OCI-LY7 (cell line): ENCODE results near the gene CDC25A. TPM values are rescaled to one million over a fixed set of nuclear protein-coding genes. Genes with fewer than 3 reads are reported as not detected.

Experiments
- BruUV-seq: library from RNA; stranded (reverse); fragments of 400-500 nt; replicated peaks from 2 replicates; lab custom pipeline; 2021; lab: Mats Ljungman, UMichigan
- CTCF ChIA-PET: fragments of 300-600 bp; sonication (Branson Sonifier 250); formaldehyde crosslinking; loops from one replicate; lab custom pipeline; 2022; ENCODE audit warnings: antibody characterized with exemption; ENCODE audit not compliant: unreplicated experiment; lab: Charles Lee
- POLR2A ChIA-PET: fragments of 300-600 bp; sonication (Branson Sonifier 250); formaldehyde crosslinking; loops from one replicate; lab custom pipeline; 2022; ENCODE audit warnings: antibody characterized with exemption; lab: Charles Lee
- DNase-seq: peaks from one replicate; pipeline ENCODE4 v3.0.0-alpha.2; 2015; ENCODE audit warnings: low spot score
- H2AFZ ChIP-seq: fragments of 200-600 bp; sonication (generic), shearing (Covaris generic); 2 replicates; pipeline ENCODE4 v1.6.1; 2014; ENCODE audit warnings: mild to moderate bottlenecking, antibody characterized with exemption, low read length, moderate library complexity
- H3K27ac ChIP-seq: fragments of 200-600 bp; sonication (generic); 2 replicates; pipeline ENCODE4 v1.5.1; 2014; ENCODE audit warnings: mixed run types, low read depth, mild to moderate bottlenecking, moderate library complexity, low read length, inconsistent platforms; ENCODE audit not compliant: poor library complexity, severe bottlenecking
- H3K36me3 ChIP-seq: fragments of 200-600 bp; sonication (generic); 2 replicates; pipeline ENCODE4 v1.6.1; 2014; ENCODE audit warnings: mild to moderate bottlenecking, antibody characterized with exemption, low read length, moderate library complexity, mixed read lengths; ENCODE audit not compliant: insufficient read depth
- H3K4me1 ChIP-seq: fragments of 200-600 bp; sonication (generic); 2 replicates; pipeline ENCODE4 v1.5.1; 2014; ENCODE audit warnings: mild to moderate bottlenecking, low read length; ENCODE audit not compliant: insufficient read depth, poor library complexity, severe bottlenecking
- H3K4me2 ChIP-seq: fragments of 200-600 bp; sonication (generic); 2 replicates; pipeline ENCODE4 v1.6.1; 2014; ENCODE audit warnings: mild to moderate bottlenecking, low read length
- H3K4me3 ChIP-seq: fragments of 200-600 bp; sonication (generic); 2 replicates; pipeline ENCODE4 v1.5.1; 2014; ENCODE audit warnings: mild to moderate bottlenecking, low read depth, low read length; ENCODE audit not compliant: poor library complexity, severe bottlenecking
- H3K79me2 ChIP-seq: fragments of 200-600 bp; sonication (generic); 2 replicates; pipeline ENCODE4 v1.6.1; 2016; ENCODE audit warnings: low read depth, mild to moderate bottlenecking, low read length, moderate library complexity, mixed read lengths; ENCODE audit not compliant: insufficient read depth
- H3K9me2 ChIP-seq: fragments of 200-600 bp; sonication (generic); 2 replicates; pipeline ENCODE4 v1.6.1; 2016; ENCODE audit warnings: mild to moderate bottlenecking, low read length, mixed read lengths; ENCODE audit not compliant: insufficient read depth
- H3K9me3 ChIP-seq: fragments of 200-600 bp; sonication (generic); 2 replicates; pipeline ENCODE4 v1.6.1; 2014; ENCODE audit warnings: mild to moderate bottlenecking, mixed run types, low read length, mixed read lengths
- H4K20me1 ChIP-seq: fragments of 200-600 bp; sonication (generic); 2 replicates; pipeline ENCODE4 v1.6.1; 2014; ENCODE audit warnings: mild to moderate bottlenecking, antibody characterized with exemption, low read length, moderate library complexity, mixed read lengths; ENCODE audit not compliant: insufficient read depth
- EZH2phosphoT487 ChIP-seq: fragments of 200-600 bp; sonication (generic); IDR thresholded peaks from 2 replicates; pipeline ENCODE4 v1.6.1; 2018; ENCODE audit warnings: low read depth, borderline replicate concordance, mild to moderate bottlenecking, mixed run types, antibody characterized with exemption, low read length, moderate library complexity, mixed read lengths
- intact Hi-C: fragments of 100-400 bp; cut with micrococcal nuclease; formaldehyde crosslinking; loops from one replicate; pipeline ENCODE4 v1.10.0; 2022; ENCODE audit not compliant: unreplicated experiment
- microRNA-seq: library from miRNA; unstranded; fragments of <30 nt; microRNA quantifications from one replicate; pipeline ENCODE4 v1.2.0, GENCODE V29; 2022; ENCODE audit warnings: borderline replicate concordance
- small RNA-seq: library from RNA; depleted of rRNA; stranded (forward); fragments of <200 nt; gene quantifications from one replicate; pipeline ENCODE3, GENCODE V24; 2014
- total RNA-seq, 2 experiments: library from RNA; depleted of rRNA in 1 of 2; stranded (reverse); fragments of >200 nt in 1 of 2; shearing (Covaris generic) in 1 of 2; gene quantifications; 2 replicates each; pipeline ENCODE4 v1.2.3, GENCODE V29; 2014 to 2022
- TF ChIP-seq, protein P1 (sequence below): fragments of 200-600 bp; sonication (generic); conservative IDR thresholded peaks from 2 replicates; pipeline ENCODE4 v1.5.1; 2014; ENCODE audit warnings: mild to moderate bottlenecking, antibody characterized with exemption, low read length, moderate library complexity, mixed read lengths

CDC25A gene
- total RNA-seq, 2 experiments from 2014 or later: 75.4 to 83.4 TPM

- Histone ChIP-seq H3K9me2 (no peaks in the 10 kb centered on the region), H3K79me2 (no peaks in the 10 kb centered on the region), H3K4me3 (no peak overlapping the region), H3K9me3 (peaks cover 8% of the 10 kb centered on the region; the same call in 1 of the 2 replicates), H3K36me3 (no peaks in the 10 kb centered on the region), H4K20me1 (no peaks in the 10 kb centered on the region), H2AFZ (no peak overlapping the region), H3K4me2 (no peak overlapping the region), H3K27ac (no peak overlapping the region), H3K4me1 (no peaks in the 10 kb centered on the region)
- DNase-seq: no peak
- TF ChIP-seq, protein P1, sequence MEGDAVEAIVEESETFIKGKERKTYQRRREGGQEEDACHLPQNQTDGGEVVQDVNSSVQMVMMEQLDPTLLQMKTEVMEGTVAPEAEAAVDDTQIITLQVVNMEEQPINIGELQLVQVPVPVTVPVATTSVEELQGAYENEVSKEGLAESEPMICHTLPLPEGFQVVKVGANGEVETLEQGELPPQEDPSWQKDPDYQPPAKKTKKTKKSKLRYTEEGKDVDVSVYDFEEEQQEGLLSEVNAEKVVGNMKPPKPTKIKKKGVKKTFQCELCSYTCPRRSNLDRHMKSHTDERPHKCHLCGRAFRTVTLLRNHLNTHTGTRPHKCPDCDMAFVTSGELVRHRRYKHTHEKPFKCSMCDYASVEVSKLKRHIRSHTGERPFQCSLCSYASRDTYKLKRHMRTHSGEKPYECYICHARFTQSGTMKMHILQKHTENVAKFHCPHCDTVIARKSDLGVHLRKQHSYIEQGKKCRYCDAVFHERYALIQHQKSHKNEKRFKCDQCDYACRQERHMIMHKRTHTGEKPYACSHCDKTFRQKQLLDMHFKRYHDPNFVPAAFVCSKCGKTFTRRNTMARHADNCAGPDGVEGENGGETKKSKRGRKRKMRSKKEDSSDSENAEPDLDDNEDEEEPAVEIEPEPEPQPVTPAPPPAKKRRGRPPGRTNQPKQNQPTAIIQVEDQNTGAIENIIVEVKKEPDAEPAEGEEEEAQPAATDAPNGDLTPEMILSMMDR: no peak
- no peak for TF ChIP-seq EZH2phosphoT487
- ChIA-PET POLR2A (no interaction called here), CTCF (no interaction called here)
- BruUV-seq: no TSS peak
- intact Hi-C loops: no loop called here
These were observed 77.8 kb downstream of the CDC25A start for GRCh38 chr3:48110463-48110862.

DNA sequence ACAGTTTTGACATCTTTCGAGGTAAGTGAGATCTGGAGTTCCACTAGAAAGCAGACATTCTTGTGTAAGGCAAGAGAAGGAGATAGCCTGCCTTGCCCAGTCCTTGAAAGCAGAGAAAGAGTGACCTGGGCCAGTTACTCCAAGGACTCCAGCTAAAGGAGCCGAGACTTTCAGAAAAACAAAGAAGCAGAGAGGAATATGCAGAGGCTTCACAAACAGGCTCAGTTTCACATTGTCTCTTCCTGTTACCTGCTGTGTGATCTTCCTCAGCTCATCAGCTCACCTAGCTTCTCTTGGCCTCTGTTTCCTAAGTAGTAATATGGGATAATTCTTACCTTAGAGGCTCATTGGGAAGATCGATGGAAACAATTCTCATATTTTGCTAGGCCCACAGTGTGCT lies 81.0 kb downstream of the CDC25A start:
- H3K4me3 ChIP-seq: no peak overlapping the region
- CTCF ChIA-PET: no interaction called here
- no peak for DNase-seq
- no peak overlapping the region for H3K4me2 ChIP-seq
- TF ChIP-seq, protein P1: no peak
- no peak for TF ChIP-seq EZH2phosphoT487
- no peaks in the 10 kb centered on the region for H4K20me1 ChIP-seq
- H3K9me2 ChIP-seq: no peaks in the 10 kb centered on the region
- POLR2A ChIA-PET: interaction anchor here (0.6 to 1.3 kb wide), 5 partner anchors 27 to 270 kb away, joined by 3 to 5 read pairs (median 3); no protein-coding TSS in a partner anchor
- peaks cover 8% of the 10 kb centered on the region; the same call in 1 of the 2 replicates for H3K9me3 ChIP-seq
- no TSS peak for BruUV-seq
- H3K36me3 ChIP-seq: no peaks in the 10 kb centered on the region
- no peak overlapping the region for H3K27ac ChIP-seq
- H3K79me2 ChIP-seq: no peaks in the 10 kb centered on the region
- intact Hi-C loops: no loop called here
- no peak overlapping the region for H2AFZ ChIP-seq
- no peaks in the 10 kb centered on the region for H3K4me1 ChIP-seq

Small RNA genes within 50 kb of the gene (microRNA-seq; reads per million reads assigned to microRNA genes)
- gene MIR4443: 69.7 reads per million, percentile 51 among the genes with 10 or more reads in this experiment

Small RNA genes within 50 kb of the gene (small RNA-seq; reads per million reads assigned to genes)
- not detected for gene MIR4443
- gene NDUFB1P1: not detected
- not detected for gene RNU7-128P
- gene SNRPFP4: not detected

Other genes starting within 250 kb of the CDC25A start
- 26.1 and 27.0 TPM in 2 replicates for gene MAP4, start 172.0 kb downstream of the CDC25A start, total RNA-seq (2014; rRNA removed; shearing (Covaris generic))
- gene MAP4, start 172.0 kb downstream of the CDC25A start, total RNA-seq (2022): 78.4 and 80.1 TPM in 2 replicates
- 18.2 and 34.6 TPM in 2 replicates for gene CAMP, start 35.1 kb upstream of the CDC25A start, total RNA-seq (2014; rRNA removed; shearing (Covaris generic))
- 33.6 and 56.8 TPM in 2 replicates for gene CAMP, start 35.1 kb upstream of the CDC25A start, total RNA-seq (2022)
- 61.4 and 62.4 TPM in 2 replicates for gene ZNF589, start 52.7 kb upstream of the CDC25A start, total RNA-seq (2014; rRNA removed; shearing (Covaris generic))
- 82.0 and 83.5 TPM in 2 replicates for gene ZNF589, start 52.7 kb upstream of the CDC25A start, total RNA-seq (2022)
- 29.0 and 35.2 TPM in 2 replicates for gene NME6, start 113.0 kb upstream of the CDC25A start, total RNA-seq (2014; rRNA removed; shearing (Covaris generic))
- gene NME6, start 113.0 kb upstream of the CDC25A start, total RNA-seq (2022): 33.1 and 33.5 TPM in 2 replicates
- gene SPINK8, start 145.2 kb upstream of the CDC25A start, total RNA-seq (2014; rRNA removed; shearing (Covaris generic)): not detected in 2 replicates
- gene SPINK8, start 145.2 kb upstream of the CDC25A start, total RNA-seq (2022): not detected in 2 replicates
- gene FBXW12, start 183.8 kb upstream of the CDC25A start, total RNA-seq (2014; rRNA removed; shearing (Covaris generic)): 0.28 and 0.50 TPM in 2 replicates
- gene FBXW12, start 183.8 kb upstream of the CDC25A start, total RNA-seq (2022): 0.37 and 0.44 TPM in 2 replicates
- gene PLXNB1, start 241.7 kb upstream of the CDC25A start, total RNA-seq (2014; rRNA removed; shearing (Covaris generic)): 4.4 and 14.9 TPM in 2 replicates
- 6.4 and 7.7 TPM in 2 replicates for gene PLXNB1, start 241.7 kb upstream of the CDC25A start, total RNA-seq (2022)